Naive thymus-derived CD4-positive, alpha-beta T cell (primary cell): ENCODE results near the gene LNX1. TPM values are rescaled to one million over a fixed set of nuclear protein-coding genes. Genes with fewer than 3 reads are reported as not detected.

Experiments used
- ATAC-seq: fragments of 150-1000 bp; cut with Tn5 transposase; 2 replicates; pipeline ENCODE4 v1.10.0; 2021; ENCODE audit warnings: mild to moderate bottlenecking, moderate library complexity
- CTCF ChIA-PET: fragments of 350-600 bp; sonication (Branson Sonifier 250); formaldehyde crosslinking; loops from one replicate; lab custom pipeline; 2021; ENCODE audit warnings: antibody characterized with exemption; lab: Charles Lee
- POLR2A ChIA-PET: fragments of 350-600 bp; sonication (Branson Sonifier 250); formaldehyde crosslinking; loops from one replicate; lab custom pipeline; 2021; ENCODE audit warnings: antibody characterized with exemption, inconsistent platforms; lab: Charles Lee
- DNase-seq, 9 donors: peaks; one replicate each; pipeline versions ENCODE4 v3.0.0 to v3.0.0-alpha.2; 2020 to 2022; ENCODE audit warnings: mixed read lengths in 1 of 9
- H3K27ac ChIP-seq: one replicate; pipeline ENCODE4 v1.7.0; 2013; ENCODE audit warnings: mild to moderate bottlenecking, low read depth, low read length, moderate library complexity
- H3K27me3 ChIP-seq, 2 donors: one replicate each; pipeline ENCODE4 v1.7.0; 2013; ENCODE audit warnings: low read length in 2 of 2, mild to moderate bottlenecking in 2 of 2, moderate library complexity in 2 of 2; ENCODE audit not compliant: control insufficient read depth in 2 of 2, insufficient read depth in 2 of 2
- H3K36me3 ChIP-seq, 3 experiments: 1 replicate in 2 of 3; 2 replicates in 1 of 3; pipeline ENCODE4 v1.7.0; 2013; ENCODE audit warnings: low read length in 3 of 3, mild to moderate bottlenecking in 3 of 3, moderate library complexity in 1 of 3; ENCODE audit not compliant: insufficient read depth in 3 of 3, control insufficient read depth in 2 of 3
- H3K4me1 ChIP-seq, 2 donors: one replicate each; pipeline ENCODE4 v1.7.0; 2013; ENCODE audit warnings: low read length in 2 of 2, mild to moderate bottlenecking in 2 of 2, moderate library complexity in 1 of 2; ENCODE audit not compliant: control insufficient read depth in 2 of 2, insufficient read depth in 2 of 2
- H3K4me3 ChIP-seq: 2 replicates; pipeline ENCODE4 v1.7.0; 2013; ENCODE audit warnings: mild to moderate bottlenecking, low read length
- H3K9me3 ChIP-seq, 3 experiments: 1 replicate in 2 of 3; 2 replicates in 1 of 3; pipeline ENCODE4 v1.7.0; 2013; ENCODE audit warnings: low read length in 3 of 3; ENCODE audit not compliant: control insufficient read depth in 2 of 3
- H3K27ac Mint-ChIP-seq, 9 donors: one replicate each; pipeline ENCODE4 v1.8.0; 2020 to 2022; ENCODE audit warnings: mixed read lengths in 9 of 9, mild to moderate bottlenecking in 8 of 9, moderate library complexity in 5 of 9, inconsistent platforms in 2 of 9
- H3K27me3 Mint-ChIP-seq, 5 donors: one replicate each; pipeline ENCODE4 v1.8.0; 2021 to 2022; ENCODE audit warnings: mixed read lengths in 5 of 5, mild to moderate bottlenecking in 1 of 5
- H3K36me3 Mint-ChIP-seq, 5 donors: one replicate each; pipeline ENCODE4 v1.8.0; 2020 to 2022; ENCODE audit warnings: mixed read lengths in 5 of 5, mild to moderate bottlenecking in 3 of 5, inconsistent platforms in 1 of 5
- H3K4me1 Mint-ChIP-seq, 7 donors: one replicate each; pipeline ENCODE4 v1.8.0; 2020 to 2022; ENCODE audit warnings: mixed read lengths in 7 of 7, mild to moderate bottlenecking in 3 of 7, inconsistent platforms in 1 of 7
- H3K4me3 Mint-ChIP-seq, 10 donors: one replicate each; pipeline ENCODE4 v1.8.0; 2020 to 2022; ENCODE audit warnings: mild to moderate bottlenecking in 10 of 10, mixed read lengths in 10 of 10, moderate library complexity in 6 of 10, inconsistent platforms in 2 of 10
- H3K9me3 Mint-ChIP-seq, 11 donors: one replicate each; pipeline ENCODE4 v1.8.0; 2020 to 2022; ENCODE audit warnings: mixed read lengths in 11 of 11, mild to moderate bottlenecking in 4 of 11, inconsistent platforms in 1 of 11, moderate library complexity in 1 of 11
- intact Hi-C, 2 donors: fragments of 100-400 bp; cut with micrococcal nuclease; formaldehyde crosslinking; loops; one replicate each; pipeline ENCODE4 v1.15.1; 2023
- polyA plus RNA-seq, 2 donors: library from polyadenylated mRNA; unstranded; fragments of 300-500 nt; fragmentation: Illumina TruSeq; gene quantifications; one replicate each; pipeline ENCODE4 v1.2.3, GENCODE V29; 2021
- total RNA-seq, 6 experiments: library from RNA in 5 of 6; stranded (reverse) in 5 of 6; gene quantifications; 1 replicate in 5 of 6; 2 replicates in 1 of 6; pipeline ENCODE4 v1.2.3 and lab custom pipeline; 2021 to 2026

LNX1 gene
- total and polyA plus RNA-seq, 7 experiments from 2014 or later: 0.09 to 0.48 TPM; not detected in 5

GRCh38 chr4:53500546-53500945 is 90.7 kb downstream of the LNX1 start:
- Mint-ChIP-seq H3K4me3 (no peak overlapping the region), H3K9me3 (peaks cover 0 to 4% (median 0%) of the 10 kb centered on the region in 11 donors)
- DNase-seq: no peak

GRCh38 chr4:53499791-53500190 is 91.5 kb downstream of the LNX1 start:
- intact Hi-C loops: no loop called here
- peaks cover 0 to 3% (median 0%) of the 10 kb centered on the region in 5 donors for H3K27me3 Mint-ChIP-seq

More at GRCh38 chr4:53500546-53500945, 90.7 kb downstream of the LNX1 start:
- H3K4me1 Mint-ChIP-seq: no peaks in the 10 kb centered on the region
- H3K27me3 Mint-ChIP-seq: peaks cover 0 to 3% (median 2%) of the 10 kb centered on the region in 5 donors
- H3K36me3 ChIP-seq: no peaks in the 10 kb centered on the region
- intact Hi-C loops: no loop called here
- ChIA-PET CTCF (interaction anchor here (0.5 kb wide), 1 partner anchor 11 kb away, joined by 3 read pairs; no protein-coding TSS in a partner anchor), POLR2A (no interaction called here)
- H3K9me3 ChIP-seq: no peaks in the 10 kb centered on the region
- no peaks in the 10 kb centered on the region for H3K36me3 Mint-ChIP-seq
- H3K27me3 ChIP-seq: no peaks in the 10 kb centered on the region
- H3K4me3 ChIP-seq: no peak overlapping the region
- no peaks in the 10 kb centered on the region for H3K4me1 ChIP-seq
- no peak for ATAC-seq
- H3K27ac Mint-ChIP-seq: no peak overlapping the region
- H3K27ac ChIP-seq: no peak overlapping the region

GRCh38 chr4:53498706-53499105 is 92.6 kb downstream of the LNX1 start:
- Mint-ChIP-seq H3K36me3 (no peaks in the 10 kb centered on the region), H3K27me3 (peaks cover 0 to 3% (median 0%) of the 10 kb centered on the region in 5 donors), H3K9me3 (peaks cover 0 to 4% (median 0%) of the 10 kb centered on the region in 11 donors), H3K4me3 (no peak overlapping the region), H3K27ac (no peak overlapping the region), H3K4me1 (no peaks in the 10 kb centered on the region)
- H3K4me3 ChIP-seq: no peak overlapping the region
- ChIA-PET POLR2A (no interaction called here), CTCF (no interaction called here)
- ATAC-seq (no peak), DNase-seq (no peak)
- no peaks in the 10 kb centered on the region for H3K27me3 ChIP-seq
- H3K36me3 ChIP-seq: no peaks in the 10 kb centered on the region
- intact Hi-C loops: no loop called here
- no peak overlapping the region for H3K27ac ChIP-seq
- no peaks in the 10 kb centered on the region for H3K9me3 ChIP-seq
- no peaks in the 10 kb centered on the region for H3K4me1 ChIP-seq

More at GRCh38 chr4:53499791-53500190, 91.5 kb downstream of the LNX1 start:
- no peaks in the 10 kb centered on the region for H3K36me3 ChIP-seq
- H3K27me3 ChIP-seq: no peaks in the 10 kb centered on the region
- no peak for DNase-seq
- H3K9me3 ChIP-seq: no peaks in the 10 kb centered on the region
- no peak overlapping the region for H3K27ac ChIP-seq
- CTCF ChIA-PET: no interaction called here
- H3K4me1 ChIP-seq: no peaks in the 10 kb centered on the region
- Mint-ChIP-seq H3K4me1 (no peaks in the 10 kb centered on the region), H3K27ac (no peak overlapping the region), H3K36me3 (no peaks in the 10 kb centered on the region), H3K4me3 (no peak overlapping the region), H3K9me3 (peaks cover 0 to 4% (median 0%) of the 10 kb centered on the region in 11 donors)
- no peak overlapping the region for H3K4me3 ChIP-seq
- POLR2A ChIA-PET: no interaction called here
- no peak for ATAC-seq

- Mint-ChIP-seq H3K36me3 (no peaks in the 10 kb centered on the region), H3K27me3 (no peaks in the 10 kb centered on the region), H3K4me1 (no peaks in the 10 kb centered on the region), H3K4me3 (no peak overlapping the region), H3K27ac (no peak overlapping the region), H3K9me3 (no peaks in the 10 kb centered on the region)
- no peak for ATAC-seq
- Histone ChIP-seq H3K4me1 (no peaks in the 10 kb centered on the region), H3K9me3 (no peaks in the 10 kb centered on the region), H3K27me3 (no peaks in the 10 kb centered on the region), H3K36me3 (no peaks in the 10 kb centered on the region), H3K4me3 (no peak overlapping the region), H3K27ac (no peak overlapping the region)
- intact Hi-C loops: no loop called here
- DNase-seq: no peak
- ChIA-PET POLR2A (no interaction called here), CTCF (no interaction called here)
These were observed 93.6 kb downstream of the LNX1 start for GRCh38 chr4:53497487-53498244.

- H3K4me1 ChIP-seq: no peaks in the 10 kb centered on the region
- Mint-ChIP-seq H3K27me3 (peaks cover 0 to 5% (median 4%) of the 10 kb centered on the region in 5 donors), H3K36me3 (no peaks in the 10 kb centered on the region), H3K27ac (no peak overlapping the region), H3K4me3 (no peak overlapping the region), H3K9me3 (no peaks in the 10 kb centered on the region), H3K4me1 (no peaks in the 10 kb centered on the region)
- no peaks in the 10 kb centered on the region for H3K9me3 ChIP-seq
- no peaks in the 10 kb centered on the region for H3K36me3 ChIP-seq
- ChIA-PET POLR2A (no interaction called here), CTCF (no interaction called here)
- H3K27ac ChIP-seq: no peak overlapping the region
- intact Hi-C loops: no loop called here
- no peak overlapping the region for H3K4me3 ChIP-seq
- no peaks in the 10 kb centered on the region for H3K27me3 ChIP-seq
- DNase-seq (no peak), ATAC-seq (no peak)
These were observed 96.4 kb downstream of the LNX1 start for GRCh38 chr4:53494851-53495250.

- Histone ChIP-seq H3K4me3 (no peak overlapping the region), H3K9me3 (no peaks in the 10 kb centered on the region), H3K27me3 (no peaks in the 10 kb centered on the region), H3K4me1 (no peaks in the 10 kb centered on the region), H3K27ac (no peak overlapping the region), H3K36me3 (no peaks in the 10 kb centered on the region)
- Mint-ChIP-seq H3K36me3 (no peaks in the 10 kb centered on the region), H3K27ac (no peak overlapping the region), H3K4me3 (no peak overlapping the region), H3K9me3 (no peaks in the 10 kb centered on the region), H3K27me3 (peaks cover 14 to 25% (median 22%) of the 10 kb centered on the region in 5 donors), H3K4me1 (no peaks in the 10 kb centered on the region)
- DNase-seq (no peak), ATAC-seq (no peak)
- intact Hi-C loops: loop anchor here (1.0 to 2.0 kb wide), 2 partner anchors 742 to 743 kb away; no protein-coding TSS in a partner anchor
- ChIA-PET CTCF (interaction anchor here (0.7 to 1.1 kb wide), 2 partner anchors 19 to 900 kb away, joined by 3 to 5 read pairs; no protein-coding TSS in a partner anchor), POLR2A (no interaction called here)
These were observed 100.2 kb downstream of the LNX1 start for GRCh38 chr4:53490965-53491622.
